Measurements from ENCODE around the gene STARD13. TPM values are rescaled to one million over a fixed set of nuclear protein-coding genes. Genes with fewer than 3 reads are reported as not detected.

The STARD13 gene
- total RNA-seq, 2 experiments from 2014 or later: 0.57 TPM; not detected in 1

DNA sequence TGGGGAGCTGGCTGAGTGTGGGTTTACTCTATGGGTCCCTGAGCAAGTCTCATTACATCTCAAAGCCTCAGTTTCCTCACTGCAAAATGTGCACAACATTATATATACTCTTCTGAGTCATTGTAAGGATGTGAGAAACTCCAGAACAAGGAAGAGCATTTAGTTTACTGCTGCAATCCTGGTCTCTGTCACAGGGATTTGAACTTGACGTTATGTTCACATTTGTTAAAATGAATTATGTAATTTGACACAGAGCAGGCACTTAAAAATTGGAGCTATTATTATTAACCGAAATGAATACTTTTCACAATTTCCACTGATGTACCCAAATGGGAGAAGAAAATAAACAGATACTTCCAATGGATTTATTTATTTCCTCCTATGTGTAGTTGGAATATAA is 101.0 kb downstream of the STARD13 start:
- Histone ChIP-seq H3K4me1 (ENCODE audit: insufficient read depth, low read length, poor library complexity, severe bottlenecking) (no peaks in the 10 kb centered on the region), H3K9me3 (ENCODE audit: low read length) (no peaks in the 10 kb centered on the region), H3K79me2 (ENCODE audit: insufficient read depth, low read depth, low read length) (no peaks in the 10 kb centered on the region), H3K4me3 (ENCODE audit: low read depth, low read length, poor library complexity, severe bottlenecking) (no peak overlapping the region), H3K4me2 (ENCODE audit: low read length) (no peak overlapping the region), H3K9me2 (ENCODE audit: insufficient read depth, low read length) (no peaks in the 10 kb centered on the region), H3K27ac (ENCODE audit: low read depth, low read length, poor library complexity, severe bottlenecking) (no peak overlapping the region), H2AFZ (ENCODE audit: low read length) (no peak overlapping the region), H4K20me1 (ENCODE audit: insufficient read depth, low read length) (no peaks in the 10 kb centered on the region), H3K36me3 (ENCODE audit: insufficient read depth, low read length) (no peaks in the 10 kb centered on the region)
- CTCF ChIA-PET (ENCODE audit: unreplicated experiment): no interaction called here
- DNase-seq (ENCODE audit: low spot score): no peak
- POLR2A ChIA-PET: interaction anchor here (1.6 kb wide), 1 partner anchor 19 kb away, joined by 3 read pairs; no protein-coding TSS in a partner anchor
- no TSS peak for BruUV-seq (replicated peaks)
- TF ChIP-seq EZH2phosphoT487 (IDR thresholded peaks at IDR 0.05; ENCODE audit: borderline replicate concordance, low read depth, low read length): no peak
- TF ChIP-seq, protein P1, sequence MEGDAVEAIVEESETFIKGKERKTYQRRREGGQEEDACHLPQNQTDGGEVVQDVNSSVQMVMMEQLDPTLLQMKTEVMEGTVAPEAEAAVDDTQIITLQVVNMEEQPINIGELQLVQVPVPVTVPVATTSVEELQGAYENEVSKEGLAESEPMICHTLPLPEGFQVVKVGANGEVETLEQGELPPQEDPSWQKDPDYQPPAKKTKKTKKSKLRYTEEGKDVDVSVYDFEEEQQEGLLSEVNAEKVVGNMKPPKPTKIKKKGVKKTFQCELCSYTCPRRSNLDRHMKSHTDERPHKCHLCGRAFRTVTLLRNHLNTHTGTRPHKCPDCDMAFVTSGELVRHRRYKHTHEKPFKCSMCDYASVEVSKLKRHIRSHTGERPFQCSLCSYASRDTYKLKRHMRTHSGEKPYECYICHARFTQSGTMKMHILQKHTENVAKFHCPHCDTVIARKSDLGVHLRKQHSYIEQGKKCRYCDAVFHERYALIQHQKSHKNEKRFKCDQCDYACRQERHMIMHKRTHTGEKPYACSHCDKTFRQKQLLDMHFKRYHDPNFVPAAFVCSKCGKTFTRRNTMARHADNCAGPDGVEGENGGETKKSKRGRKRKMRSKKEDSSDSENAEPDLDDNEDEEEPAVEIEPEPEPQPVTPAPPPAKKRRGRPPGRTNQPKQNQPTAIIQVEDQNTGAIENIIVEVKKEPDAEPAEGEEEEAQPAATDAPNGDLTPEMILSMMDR (conservative IDR thresholded peaks at IDR 0.05; ENCODE audit: low read length): no peak
- intact Hi-C loops (cut with micrococcal nuclease; ENCODE audit: unreplicated experiment): no loop called here

DNA sequence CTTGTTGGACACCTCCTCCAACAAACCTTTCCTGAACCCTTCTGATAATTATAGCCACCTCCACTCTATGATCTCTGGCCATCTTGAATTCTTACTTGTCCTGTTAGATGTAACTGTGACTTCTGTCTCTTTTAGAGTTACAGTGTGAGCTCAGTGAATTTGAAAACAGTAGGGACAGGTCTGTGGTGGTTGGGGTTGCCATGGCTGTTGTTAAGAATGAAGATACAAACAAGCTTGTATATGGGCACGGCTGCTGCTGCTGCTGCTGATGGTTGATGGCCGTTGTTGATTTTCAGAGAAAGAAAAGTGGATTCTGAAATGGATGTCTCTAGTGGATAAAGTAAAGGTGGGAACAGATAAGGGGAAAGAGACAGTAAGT is 101.5 kb downstream of the STARD13 start:
- no peaks in the 10 kb centered on the region for H3K79me2 ChIP-seq (ENCODE audit: insufficient read depth, low read depth, low read length)
- POLR2A ChIA-PET: interaction anchor here (1.6 kb wide), 1 partner anchor 18 kb away, joined by 3 read pairs; no protein-coding TSS in a partner anchor
- H3K36me3 ChIP-seq (ENCODE audit: insufficient read depth, low read length): no peaks in the 10 kb centered on the region
- H2AFZ ChIP-seq (ENCODE audit: low read length): no peak overlapping the region
- intact Hi-C loops (cut with micrococcal nuclease; ENCODE audit: unreplicated experiment): no loop called here
- no TSS peak for BruUV-seq (replicated peaks)
- no peaks in the 10 kb centered on the region for H3K9me2 ChIP-seq (ENCODE audit: insufficient read depth, low read length)
- H3K9me3 ChIP-seq (ENCODE audit: low read length): no peaks in the 10 kb centered on the region
- DNase-seq (ENCODE audit: low spot score): no peak
- CTCF ChIA-PET (ENCODE audit: unreplicated experiment): no interaction called here
- no peak for TF ChIP-seq EZH2phosphoT487 (IDR thresholded peaks at IDR 0.05; ENCODE audit: borderline replicate concordance, low read depth, low read length)
- TF ChIP-seq, protein P1 (conservative IDR thresholded peaks at IDR 0.05; ENCODE audit: low read length): no peak
- H4K20me1 ChIP-seq (ENCODE audit: insufficient read depth, low read length): no peaks in the 10 kb centered on the region
- H3K4me3 ChIP-seq (ENCODE audit: low read depth, low read length, poor library complexity, severe bottlenecking): no peak overlapping the region
- H3K4me2 ChIP-seq (ENCODE audit: low read length): no peak overlapping the region
- no peak overlapping the region for H3K27ac ChIP-seq (ENCODE audit: low read depth, low read length, poor library complexity, severe bottlenecking)
- no peaks in the 10 kb centered on the region for H3K4me1 ChIP-seq (ENCODE audit: insufficient read depth, low read length, poor library complexity, severe bottlenecking)

DNA sequence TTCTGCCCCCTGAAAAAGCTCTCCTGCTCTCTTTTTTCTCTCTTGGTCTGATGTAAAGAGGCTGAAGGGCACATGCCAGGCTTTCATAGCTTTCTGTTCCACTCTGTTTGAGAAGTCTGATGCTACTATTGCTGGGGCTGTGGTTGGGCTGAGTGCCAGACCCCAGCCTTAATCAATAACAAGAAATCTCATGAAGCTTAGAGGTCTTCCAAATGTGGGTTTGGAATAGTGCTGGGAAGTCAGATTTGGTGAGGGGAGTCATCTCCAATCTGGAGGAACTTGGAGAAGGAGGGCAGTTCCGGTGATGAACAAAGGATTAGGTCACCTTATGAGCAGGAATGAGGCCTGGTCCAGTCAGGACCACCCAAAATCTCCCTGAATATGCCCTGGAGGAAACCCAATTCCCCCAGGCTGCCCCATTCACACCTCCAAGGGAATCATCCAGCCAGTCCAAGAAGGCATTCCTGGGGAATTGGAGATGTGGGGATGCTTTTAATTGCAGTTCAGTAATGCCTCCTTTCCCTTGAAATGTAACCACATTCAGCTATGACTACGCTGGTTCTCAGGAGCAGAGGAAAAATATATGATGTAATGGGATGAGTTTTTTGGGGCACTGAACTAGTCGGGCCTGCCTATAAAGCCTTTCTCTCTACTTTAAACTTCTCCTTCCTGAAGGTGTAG is 102.0 kb downstream of the STARD13 start:
- no peaks in the 10 kb centered on the region for H3K4me1 ChIP-seq (ENCODE audit: insufficient read depth, low read length, poor library complexity, severe bottlenecking)
- no peak overlapping the region for H3K4me3 ChIP-seq (ENCODE audit: low read depth, low read length, poor library complexity, severe bottlenecking)
- H3K27ac ChIP-seq (ENCODE audit: low read depth, low read length, poor library complexity, severe bottlenecking): no peak overlapping the region
- BruUV-seq (replicated peaks): no TSS peak
- intact Hi-C loops (cut with micrococcal nuclease; ENCODE audit: unreplicated experiment): no loop called here
- H3K4me2 ChIP-seq (ENCODE audit: low read length): no peak overlapping the region
- ChIA-PET POLR2A (interaction anchor here (1.6 kb wide), 1 partner anchor 18 kb away, joined by 3 read pairs; no protein-coding TSS in a partner anchor), CTCF (ENCODE audit: unreplicated experiment) (interaction anchor here (0.7 kb wide), 1 partner anchor 9 kb away, joined by 3 read pairs; no protein-coding TSS in a partner anchor)
- DNase-seq (ENCODE audit: low spot score): no peak
- no peaks in the 10 kb centered on the region for H4K20me1 ChIP-seq (ENCODE audit: insufficient read depth, low read length)
- no peak overlapping the region for H2AFZ ChIP-seq (ENCODE audit: low read length)
- no peaks in the 10 kb centered on the region for H3K9me2 ChIP-seq (ENCODE audit: insufficient read depth, low read length)
- TF ChIP-seq EZH2phosphoT487 (IDR thresholded peaks at IDR 0.05; ENCODE audit: borderline replicate concordance, low read depth, low read length): no peak
- TF ChIP-seq, protein P1 (conservative IDR thresholded peaks at IDR 0.05; ENCODE audit: low read length): no peak
- H3K79me2 ChIP-seq (ENCODE audit: insufficient read depth, low read depth, low read length): no peaks in the 10 kb centered on the region
- no peaks in the 10 kb centered on the region for H3K36me3 ChIP-seq (ENCODE audit: insufficient read depth, low read length)
- H3K9me3 ChIP-seq (ENCODE audit: low read length): no peaks in the 10 kb centered on the region

Measured in OCI-LY7 (cell line).